ENCODE results near the gene ABCA3.

DNA sequence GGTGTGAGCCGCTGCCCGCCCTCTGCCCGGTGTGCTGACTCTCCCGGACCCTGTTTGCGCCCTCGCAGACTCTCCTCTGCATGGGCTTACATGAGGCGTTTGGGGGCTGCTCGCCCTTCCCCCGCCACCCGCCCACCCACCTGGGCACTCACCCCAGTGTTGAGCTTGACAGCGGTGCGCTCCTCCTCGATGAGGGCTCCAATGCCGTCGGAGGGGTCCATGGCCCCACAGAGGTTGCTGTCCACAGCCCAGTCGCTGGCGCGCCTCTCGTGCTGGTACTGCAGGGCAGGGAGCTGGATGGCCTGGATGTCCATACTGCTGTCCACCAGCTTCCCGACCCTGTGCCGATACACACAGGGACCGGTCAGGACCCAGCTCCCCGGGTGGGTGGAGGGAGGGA is 51.2 kb downstream of the ABCA3 start:
- TF ChIP-seq, protein P1, sequence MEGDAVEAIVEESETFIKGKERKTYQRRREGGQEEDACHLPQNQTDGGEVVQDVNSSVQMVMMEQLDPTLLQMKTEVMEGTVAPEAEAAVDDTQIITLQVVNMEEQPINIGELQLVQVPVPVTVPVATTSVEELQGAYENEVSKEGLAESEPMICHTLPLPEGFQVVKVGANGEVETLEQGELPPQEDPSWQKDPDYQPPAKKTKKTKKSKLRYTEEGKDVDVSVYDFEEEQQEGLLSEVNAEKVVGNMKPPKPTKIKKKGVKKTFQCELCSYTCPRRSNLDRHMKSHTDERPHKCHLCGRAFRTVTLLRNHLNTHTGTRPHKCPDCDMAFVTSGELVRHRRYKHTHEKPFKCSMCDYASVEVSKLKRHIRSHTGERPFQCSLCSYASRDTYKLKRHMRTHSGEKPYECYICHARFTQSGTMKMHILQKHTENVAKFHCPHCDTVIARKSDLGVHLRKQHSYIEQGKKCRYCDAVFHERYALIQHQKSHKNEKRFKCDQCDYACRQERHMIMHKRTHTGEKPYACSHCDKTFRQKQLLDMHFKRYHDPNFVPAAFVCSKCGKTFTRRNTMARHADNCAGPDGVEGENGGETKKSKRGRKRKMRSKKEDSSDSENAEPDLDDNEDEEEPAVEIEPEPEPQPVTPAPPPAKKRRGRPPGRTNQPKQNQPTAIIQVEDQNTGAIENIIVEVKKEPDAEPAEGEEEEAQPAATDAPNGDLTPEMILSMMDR (IDR thresholded peaks at IDR 0.05 in 4 of 5, conservative IDR thresholded peaks at IDR 0.05 in 1 of 5) = no peak
- no peak for TF ChIP-seq POLR2A (IDR thresholded peaks at IDR 0.05)

Measured in gastrocnemius medialis (tissue), 4 donors.